Measurements from ENCODE around the gene MEF2B. TPM values are rescaled to one million over a fixed set of nuclear protein-coding genes. Genes with fewer than 3 reads are reported as not detected.

MEF2B gene
- total RNA-seq, 1 donor = 0.10 TPM

DNA sequence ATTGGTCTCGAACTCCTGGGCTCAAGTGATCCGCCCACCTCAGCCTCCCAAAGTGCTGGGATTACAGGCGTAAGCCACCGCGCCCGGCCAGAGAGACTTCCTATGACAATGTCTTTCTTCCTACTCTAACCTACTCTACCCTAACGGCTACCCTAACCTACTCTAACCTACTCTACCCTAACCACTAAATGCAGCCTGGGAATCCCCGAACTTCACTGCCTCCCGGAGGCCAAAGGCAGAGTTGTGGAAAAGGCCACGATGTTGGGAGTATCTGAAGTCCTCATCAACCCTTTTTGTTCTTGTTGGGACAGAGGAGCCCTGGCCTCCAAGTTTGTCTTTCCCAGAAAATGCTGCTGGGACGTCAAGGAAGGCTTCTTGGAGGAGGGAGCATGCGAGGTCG, 34.1 kb upstream of the MEF2B start:
- H3K9me3 ChIP-seq (ENCODE audit: low read depth, low read length) = no peaks in the 10 kb centered on the region
- no peak overlapping the region for H3K4me3 ChIP-seq (ENCODE audit: low read length)
- H3K27me3 ChIP-seq (ENCODE audit: insufficient read depth, low read length) = no peaks in the 10 kb centered on the region
- H3K4me1 ChIP-seq (ENCODE audit: insufficient read depth, low read length) = peaks cover 26% of the 10 kb centered on the region

DNA sequence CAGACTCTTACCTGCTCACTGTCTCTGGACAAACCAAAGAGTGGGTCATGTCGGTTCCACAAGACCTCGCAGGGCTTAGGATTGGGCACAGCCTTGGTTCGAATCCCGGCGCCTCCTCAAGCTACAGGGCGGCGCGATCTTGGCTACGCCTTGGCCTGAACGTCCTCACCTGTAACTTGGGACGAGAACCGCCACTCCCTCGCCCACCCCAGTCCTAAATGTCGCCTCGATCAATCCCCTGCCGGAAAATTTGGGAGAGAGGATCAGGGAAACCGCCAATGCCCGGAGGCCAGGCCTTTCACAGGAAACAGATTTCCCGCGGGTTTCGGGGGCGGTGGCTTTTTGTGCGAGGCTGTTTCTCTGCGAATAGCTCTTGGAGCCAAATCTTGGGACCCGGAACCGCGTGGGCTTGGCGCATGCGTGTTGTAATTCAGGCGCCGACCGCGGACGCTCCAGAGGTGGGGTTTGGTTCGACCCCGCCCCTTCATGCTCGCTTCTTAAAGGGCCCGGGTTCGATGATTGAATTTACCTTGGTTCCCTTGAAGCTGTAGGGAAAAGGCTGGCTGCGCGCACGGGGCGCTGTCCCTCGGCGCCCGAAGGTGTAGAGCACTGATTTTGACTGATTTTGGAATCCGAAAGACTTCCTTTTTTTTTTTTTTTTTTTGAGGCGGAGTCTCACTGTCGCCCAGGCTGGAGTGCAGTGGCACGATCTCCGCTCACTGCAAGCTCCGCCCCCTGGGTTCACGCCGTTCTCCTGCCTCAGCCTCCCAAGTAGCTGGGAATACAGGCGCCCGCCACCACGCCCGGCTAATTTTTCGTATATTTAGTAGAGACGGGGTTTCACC, 33.2 kb upstream of the MEF2B start, which contains the start of gene NR2C2AP:
Gene NR2C2AP (minus strand): TSS at position 403 of the 845 bp plus-strand sequence. CDS start 354 bp downstream, at position 49.
- H3K4me3 ChIP-seq (ENCODE audit: low read length) = peak within 1 kb of the TSS; percentile 64
- H3K9me3 ChIP-seq (ENCODE audit: low read depth, low read length) = no peaks in the 10 kb centered on the region
- peaks cover 26% of the 10 kb centered on the region for H3K4me1 ChIP-seq (ENCODE audit: insufficient read depth, low read length)
- H3K27me3 ChIP-seq (ENCODE audit: insufficient read depth, low read length) = no peaks in the 10 kb centered on the region

DNA sequence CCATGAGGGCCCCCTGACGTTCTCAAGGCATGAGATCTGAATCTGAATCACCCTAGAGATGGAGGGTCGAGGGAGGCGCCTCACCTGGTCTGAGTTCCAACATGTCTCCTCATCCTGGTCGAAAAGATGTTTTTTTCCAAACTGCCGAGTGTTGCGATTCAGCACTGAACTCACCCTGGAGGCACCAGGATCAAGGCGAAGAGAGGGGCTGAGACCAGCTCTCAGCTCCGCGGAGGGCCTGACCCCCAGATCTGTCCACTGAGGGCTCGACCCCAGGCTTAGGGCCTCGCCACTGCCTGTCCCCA, 32.6 kb upstream of the MEF2B start:
- Histone ChIP-seq H3K9me3 (ENCODE audit: low read depth, low read length) (no peaks in the 10 kb centered on the region), H3K4me1 (ENCODE audit: insufficient read depth, low read length) (peaks cover 24% of the 10 kb centered on the region), H3K4me3 (ENCODE audit: low read length) (peak overlapping the region; percentile 64), H3K27me3 (ENCODE audit: insufficient read depth, low read length) (no peaks in the 10 kb centered on the region)

DNA sequence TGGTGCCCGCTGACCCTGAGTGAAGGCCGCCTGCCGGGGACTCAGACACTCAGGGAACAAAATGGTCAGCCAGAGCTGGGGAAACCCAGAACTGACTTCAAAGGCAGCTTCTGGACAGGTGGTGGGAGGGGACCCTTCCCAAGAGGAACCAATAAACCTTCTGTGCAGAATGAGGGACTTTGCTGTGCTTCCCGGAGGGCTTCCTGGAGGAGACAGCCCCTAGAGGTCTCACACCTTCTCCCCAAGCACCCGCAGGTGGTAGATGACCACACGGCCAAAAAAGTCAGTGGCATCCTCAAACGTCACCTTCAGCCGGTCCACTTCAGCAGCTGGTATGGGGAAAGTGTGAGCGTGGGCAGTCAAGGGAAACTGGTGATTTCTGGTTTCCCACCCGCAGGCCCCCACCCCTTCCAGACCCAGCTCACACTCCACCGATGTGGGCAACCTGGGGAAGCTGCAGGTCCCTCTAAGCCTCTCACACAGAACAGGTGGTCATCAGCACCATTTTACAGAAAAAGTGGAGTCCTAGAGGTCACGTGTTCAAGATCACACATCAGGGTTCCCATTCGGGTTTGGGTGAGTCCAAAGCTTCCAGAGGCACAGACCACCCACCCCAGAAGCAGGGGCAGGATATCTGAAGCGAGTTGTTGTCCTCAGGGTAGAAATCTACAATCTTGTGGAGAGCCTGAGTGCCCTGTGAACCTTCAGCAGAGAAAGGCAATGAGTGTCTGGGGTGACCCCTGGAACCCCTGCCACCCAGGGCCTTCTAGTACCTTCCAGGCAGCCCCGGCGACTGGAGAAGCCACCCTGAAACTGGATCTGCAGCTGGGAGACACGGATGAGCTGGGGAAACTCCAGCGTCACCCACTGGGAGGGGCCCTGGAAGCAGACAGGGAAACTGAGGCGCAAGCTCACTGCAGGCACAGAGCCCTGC, 31.9 kb upstream of the MEF2B start:
- peaks cover 17% of the 10 kb centered on the region for H3K4me1 ChIP-seq (ENCODE audit: insufficient read depth, low read length)
- no peaks in the 10 kb centered on the region for H3K9me3 ChIP-seq (ENCODE audit: low read depth, low read length)
- no peak overlapping the region for H3K4me3 ChIP-seq (ENCODE audit: low read length)
- no peaks in the 10 kb centered on the region for H3K27me3 ChIP-seq (ENCODE audit: insufficient read depth, low read length)

DNA sequence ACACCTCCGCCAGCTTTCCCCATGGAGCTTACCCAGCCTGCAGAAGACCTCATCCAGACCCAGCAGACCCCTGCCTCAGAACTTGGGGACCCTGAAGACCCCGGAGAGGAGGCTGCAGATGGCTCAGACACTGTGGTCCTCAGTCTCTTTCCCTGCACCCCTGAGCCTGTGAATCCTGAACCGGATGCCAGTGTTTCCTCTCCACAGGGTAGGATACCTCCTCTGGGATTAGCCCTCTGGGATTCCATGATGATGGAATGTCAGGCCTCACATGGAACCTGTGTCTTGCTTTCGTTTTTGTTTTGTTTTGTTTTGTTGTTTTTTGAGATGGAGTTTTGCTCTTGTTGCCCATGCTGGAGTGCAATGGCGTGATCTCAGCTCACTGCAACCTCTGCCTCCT, 23.9 kb upstream of the MEF2B start:
- Histone ChIP-seq H3K4me3 (ENCODE audit: low read length) (no peak overlapping the region), H3K4me1 (ENCODE audit: insufficient read depth, low read length) (peaks cover 45% of the 10 kb centered on the region), H3K9me3 (ENCODE audit: low read depth, low read length) (no peaks in the 10 kb centered on the region), H3K27me3 (ENCODE audit: insufficient read depth, low read length) (no peaks in the 10 kb centered on the region)

DNA sequence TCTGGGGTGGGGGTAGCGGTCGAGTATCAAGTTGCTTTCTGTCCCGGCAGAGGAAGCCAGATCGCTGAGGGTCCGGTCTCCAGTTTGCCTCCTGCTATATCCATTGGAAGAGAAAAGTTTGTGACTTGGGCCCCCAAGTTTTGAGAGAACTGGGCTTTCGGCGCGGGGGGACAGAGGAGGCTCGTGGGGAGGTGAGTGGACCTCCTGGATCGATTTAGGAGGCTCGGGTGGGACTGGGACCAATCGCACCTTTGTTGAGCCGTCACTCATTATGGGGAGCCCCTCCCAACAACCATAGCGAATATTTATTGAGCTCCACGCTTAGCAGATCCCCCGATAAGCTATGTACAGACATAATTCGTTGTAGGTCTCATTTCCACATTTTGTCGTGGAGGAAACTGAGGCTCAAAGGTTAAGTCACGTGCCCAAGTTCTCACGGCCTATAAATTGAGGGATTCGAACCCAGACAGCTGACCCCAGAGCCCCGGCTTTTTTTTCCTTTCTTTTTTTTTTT, 22.9 kb upstream of the MEF2B start:
- no peaks in the 10 kb centered on the region for H3K9me3 ChIP-seq (ENCODE audit: low read depth, low read length)
- peaks cover 49% of the 10 kb centered on the region for H3K4me1 ChIP-seq (ENCODE audit: insufficient read depth, low read length)
- no peaks in the 10 kb centered on the region for H3K27me3 ChIP-seq (ENCODE audit: insufficient read depth, low read length)
- peak overlapping the region; percentile 82 for H3K4me3 ChIP-seq (ENCODE audit: low read length)

DNA sequence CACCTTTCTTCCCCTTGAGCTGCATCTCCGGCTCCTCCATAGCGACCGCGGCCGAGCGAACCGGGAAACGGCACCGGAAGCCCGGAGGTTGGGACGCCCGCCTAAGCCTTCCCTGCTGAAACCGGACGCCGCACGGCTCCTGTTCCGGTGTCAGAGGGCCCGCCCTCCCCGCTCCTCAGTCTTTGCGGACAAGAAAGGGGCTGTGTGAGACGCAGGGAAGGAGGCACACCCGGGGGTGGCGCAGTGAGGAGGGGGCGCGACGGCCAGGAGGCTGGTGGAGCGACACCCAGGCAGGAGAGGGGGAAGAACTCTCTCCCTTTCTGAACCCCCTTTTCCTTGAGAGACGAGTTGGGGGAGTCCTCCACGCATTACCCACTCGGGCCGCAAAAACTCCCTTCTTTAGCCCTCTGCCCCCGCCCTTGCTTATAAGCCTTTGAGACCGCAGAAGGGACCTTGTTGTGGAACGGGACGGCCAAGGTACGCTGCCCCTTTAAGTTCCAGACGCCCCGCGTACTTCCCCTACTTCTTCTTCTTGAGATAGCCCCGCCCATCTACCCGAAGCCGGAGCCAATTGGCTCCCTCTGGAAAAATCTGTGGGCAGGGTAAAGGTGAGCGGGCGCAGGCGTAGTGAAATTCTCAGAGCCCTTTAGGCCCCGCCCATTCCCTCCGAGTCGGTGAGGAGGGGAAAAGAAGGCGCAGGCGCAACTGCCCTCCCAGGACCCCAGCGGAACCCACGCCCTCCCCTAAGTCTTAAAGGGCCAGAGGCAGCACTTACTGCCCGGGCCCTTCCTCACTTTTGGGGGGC, 22.2 kb upstream of the MEF2B start, which contains the start of the genes BORCS8 and RFXANK:
Gene BORCS8 (minus strand): TSS at position 75 of the 805 bp plus-strand sequence. CDS start 35 bp downstream, at position 40.
Gene RFXANK (plus strand): TSS at position 181 of the 805 bp plus-strand sequence. CDS start 1,689 bp downstream, outside the sequence.
- Histone ChIP-seq H3K4me1 (ENCODE audit: insufficient read depth, low read length) (peaks cover 49% of the 10 kb centered on the region), H3K27me3 (ENCODE audit: insufficient read depth, low read length) (no peaks in the 10 kb centered on the region), H3K9me3 (ENCODE audit: low read depth, low read length) (no peaks in the 10 kb centered on the region), H3K4me3 (ENCODE audit: low read length) (peak within 1 kb of the TSS; percentile 82)

DNA sequence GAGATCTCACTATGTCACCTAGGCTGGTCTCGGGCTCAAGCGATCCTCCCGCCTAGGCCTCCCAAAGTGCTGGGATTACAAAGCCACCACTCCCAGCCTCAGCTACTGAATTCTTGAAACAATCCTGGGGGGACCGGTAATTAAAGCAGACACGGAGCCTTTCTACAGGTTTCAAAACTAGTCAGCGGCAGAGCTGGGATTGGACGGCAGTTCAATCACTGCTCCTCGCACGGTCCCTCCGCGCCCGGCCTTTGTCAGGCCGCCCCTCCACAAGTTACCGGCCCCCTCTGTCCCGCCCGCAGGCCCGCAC, 21.7 kb upstream of the MEF2B start:
- Histone ChIP-seq H3K27me3 (ENCODE audit: insufficient read depth, low read length) (no peaks in the 10 kb centered on the region), H3K9me3 (ENCODE audit: low read depth, low read length) (no peaks in the 10 kb centered on the region), H3K4me3 (ENCODE audit: low read length) (peak overlapping the region; percentile 82), H3K4me1 (ENCODE audit: insufficient read depth, low read length) (peaks cover 54% of the 10 kb centered on the region)

DNA sequence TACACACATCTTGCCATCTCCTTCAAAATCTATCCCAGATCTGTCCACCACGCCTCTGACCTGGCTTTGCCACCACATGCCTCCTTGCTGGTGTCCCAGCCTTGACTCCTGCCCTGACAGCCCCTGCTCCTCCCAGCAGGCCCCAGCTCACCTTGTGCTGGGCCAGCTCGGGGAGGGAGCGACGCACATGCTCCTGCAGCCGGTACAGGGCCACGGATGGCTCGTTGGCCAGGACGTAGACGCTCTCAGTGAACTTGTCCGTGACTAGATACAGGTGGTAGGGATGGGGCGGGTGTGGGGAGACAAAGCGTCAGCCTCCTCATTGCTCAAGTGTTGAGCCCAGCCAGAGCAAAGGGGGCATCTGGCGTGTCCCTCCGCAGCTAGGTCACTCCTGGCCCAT, 16.7 kb upstream of the MEF2B start:
- peaks cover 40% of the 10 kb centered on the region for H3K4me1 ChIP-seq (ENCODE audit: insufficient read depth, low read length)
- no peaks in the 10 kb centered on the region for H3K27me3 ChIP-seq (ENCODE audit: insufficient read depth, low read length)
- no peaks in the 10 kb centered on the region for H3K9me3 ChIP-seq (ENCODE audit: low read depth, low read length)
- no peak overlapping the region for H3K4me3 ChIP-seq (ENCODE audit: low read length)

DNA sequence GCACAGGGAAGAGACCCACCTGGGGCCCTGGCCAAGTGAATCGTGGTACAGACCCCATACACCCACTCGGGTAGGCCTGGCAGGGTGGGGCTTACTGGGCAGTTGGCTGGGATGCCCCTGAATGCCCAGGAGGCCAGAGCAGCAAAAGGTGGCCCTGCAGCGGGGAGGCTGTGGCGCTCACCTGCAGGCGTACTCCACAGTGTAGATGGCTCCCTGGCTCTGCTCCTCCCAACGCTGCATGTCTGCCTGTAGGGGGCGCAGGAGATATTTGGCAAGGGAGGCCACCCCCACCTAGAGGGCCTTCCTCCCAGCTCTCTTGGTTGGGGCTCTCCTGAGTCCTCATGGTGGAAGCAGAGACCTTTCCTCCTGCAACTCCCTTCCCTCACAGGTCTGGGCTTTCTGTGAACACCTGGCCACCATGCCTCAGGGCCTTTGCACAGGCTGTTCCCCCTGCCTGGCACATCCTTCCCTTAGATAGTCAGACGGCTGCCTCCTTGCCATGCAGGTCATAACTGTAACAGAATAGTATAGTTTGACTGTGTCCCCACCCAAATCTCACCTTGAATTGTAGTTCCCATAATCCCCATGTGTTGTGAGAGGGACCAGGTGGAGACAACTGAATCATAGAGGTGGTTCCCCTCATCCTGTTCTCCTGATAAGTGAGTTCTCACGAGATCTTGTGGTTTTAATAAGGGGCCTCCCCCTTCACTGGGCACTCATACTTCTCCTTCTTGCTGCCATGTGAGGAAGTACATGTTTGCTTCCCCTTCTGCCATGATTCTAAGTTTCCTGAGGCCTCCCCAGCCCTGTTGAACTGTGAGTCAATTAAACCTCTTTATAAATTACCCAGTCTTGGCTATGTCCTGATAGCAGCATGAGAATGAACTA, 16.0 kb upstream of the MEF2B start:
- Histone ChIP-seq H3K27me3 (ENCODE audit: insufficient read depth, low read length) (no peaks in the 10 kb centered on the region), H3K4me1 (ENCODE audit: insufficient read depth, low read length) (peaks cover 36% of the 10 kb centered on the region), H3K4me3 (ENCODE audit: low read length) (no peak overlapping the region), H3K9me3 (ENCODE audit: low read depth, low read length) (no peaks in the 10 kb centered on the region)

DNA sequence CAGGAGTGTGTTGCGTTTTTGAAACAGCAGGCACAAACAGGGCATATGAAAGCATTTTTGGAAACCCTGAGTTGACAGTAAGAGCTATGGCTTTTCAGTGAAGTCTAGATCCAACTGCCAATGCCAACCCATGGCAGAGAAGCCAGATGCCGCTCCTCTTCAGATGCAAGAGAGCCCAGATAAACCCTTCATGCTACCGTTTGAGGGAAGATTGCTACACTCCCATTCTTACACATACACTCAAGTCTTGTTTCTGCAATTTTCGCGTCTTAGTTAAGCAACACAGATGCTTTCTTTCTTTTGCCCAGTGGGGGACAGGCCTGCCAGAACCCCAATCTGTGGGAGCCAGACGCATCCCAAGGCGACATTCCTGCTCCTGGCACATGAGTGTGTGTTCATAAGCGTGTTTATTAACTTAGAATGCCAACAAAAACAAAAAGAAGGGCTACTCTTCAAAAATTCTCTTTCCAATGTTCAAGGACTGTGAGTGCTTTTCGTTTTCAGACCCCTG, 11.5 kb upstream of the MEF2B start:
- no peak overlapping the region for H3K4me3 ChIP-seq (ENCODE audit: low read length)
- no peaks in the 10 kb centered on the region for H3K9me3 ChIP-seq (ENCODE audit: low read depth, low read length)
- H3K4me1 ChIP-seq (ENCODE audit: insufficient read depth, low read length) = peaks cover 4% of the 10 kb centered on the region
- H3K27me3 ChIP-seq (ENCODE audit: insufficient read depth, low read length) = no peaks in the 10 kb centered on the region

DNA sequence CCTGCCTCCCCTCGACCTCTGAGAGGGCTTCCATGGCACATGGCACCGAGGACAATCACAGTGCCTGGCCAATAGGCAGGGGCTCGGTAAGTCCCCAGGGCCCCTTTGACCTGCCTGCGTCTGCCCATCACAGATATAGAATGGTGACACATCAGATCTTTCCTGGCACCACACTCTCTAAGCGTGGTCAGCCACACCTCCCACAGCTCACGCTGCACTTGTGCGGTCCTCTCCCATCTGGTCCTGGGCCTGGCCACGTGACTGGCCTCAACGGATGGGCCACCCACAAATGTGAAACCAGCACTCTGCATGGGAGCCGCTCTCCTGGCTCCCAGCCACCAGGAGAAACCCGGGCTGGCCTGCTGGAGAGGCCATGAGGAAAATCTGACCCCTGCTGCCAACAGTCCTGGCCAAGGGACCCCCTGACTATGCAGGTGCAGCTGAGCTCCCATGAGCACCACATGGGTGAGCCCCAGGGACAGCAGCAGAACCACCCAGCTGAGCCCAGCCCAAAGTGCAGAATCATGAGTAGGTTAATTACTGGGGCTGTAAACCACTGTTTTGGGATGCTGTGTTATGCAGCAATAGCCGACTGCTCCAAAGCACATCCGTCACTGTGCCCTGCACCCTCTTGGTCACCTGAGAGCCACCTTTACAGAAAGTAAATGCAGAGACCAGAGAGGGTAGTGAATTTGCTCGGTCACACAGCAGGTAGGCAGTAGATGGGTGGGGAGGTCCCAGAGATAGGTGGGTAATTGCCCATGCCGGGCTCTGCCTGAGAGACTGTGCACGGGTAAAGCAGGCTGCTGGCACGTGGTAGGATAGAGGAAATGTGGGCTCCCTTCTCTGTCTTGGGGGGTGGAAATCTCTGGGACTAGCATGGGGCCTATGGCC, 9.7 kb upstream of the MEF2B start:
- H3K27me3 ChIP-seq (ENCODE audit: insufficient read depth, low read length) = no peaks in the 10 kb centered on the region
- no peaks in the 10 kb centered on the region for H3K9me3 ChIP-seq (ENCODE audit: low read depth, low read length)
- peaks cover 3% of the 10 kb centered on the region for H3K4me1 ChIP-seq (ENCODE audit: insufficient read depth, low read length)
- H3K4me3 ChIP-seq (ENCODE audit: low read length) = no peak overlapping the region

DNA sequence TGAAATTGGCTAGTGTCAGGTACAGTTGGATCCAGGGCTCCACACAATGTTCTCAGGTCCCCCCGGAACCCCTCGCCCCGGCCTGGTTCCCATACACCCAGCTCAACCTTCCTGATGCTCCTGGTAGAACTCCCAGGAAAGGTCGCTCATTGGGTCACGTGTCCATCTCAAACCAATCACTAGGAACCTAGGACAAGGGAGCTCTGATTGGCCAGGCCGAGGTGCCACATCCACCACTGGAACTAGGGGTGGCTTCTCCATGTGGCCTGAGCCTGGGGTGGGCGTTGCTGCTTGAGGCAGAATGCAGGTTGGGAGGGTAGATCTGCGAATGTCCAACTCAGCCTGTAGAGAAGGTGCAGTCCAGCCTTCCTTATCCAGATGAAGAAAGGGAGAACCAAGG, 6.9 kb upstream of the MEF2B start:
- no peak overlapping the region for H3K4me3 ChIP-seq (ENCODE audit: low read length)
- H3K4me1 ChIP-seq (ENCODE audit: insufficient read depth, low read length) = peaks cover 6% of the 10 kb centered on the region
- no peaks in the 10 kb centered on the region for H3K27me3 ChIP-seq (ENCODE audit: insufficient read depth, low read length)
- H3K9me3 ChIP-seq (ENCODE audit: low read depth, low read length) = no peaks in the 10 kb centered on the region

Measured in mononuclear cell (primary cell).